ENCODE data around the gene PPP6R2. TPM values are rescaled to one million over a fixed set of nuclear protein-coding genes. Genes with fewer than 3 reads are reported as not detected.
"Not testable (repeated sequence)": the region's sequence is repeated elsewhere in the genome, so short reads cannot be mapped to it uniquely, and the experiment has no call there.

Gene PPP6R2
- total RNA-seq, 1 donor from 2014 or later: 55.5 TPM

DNA sequence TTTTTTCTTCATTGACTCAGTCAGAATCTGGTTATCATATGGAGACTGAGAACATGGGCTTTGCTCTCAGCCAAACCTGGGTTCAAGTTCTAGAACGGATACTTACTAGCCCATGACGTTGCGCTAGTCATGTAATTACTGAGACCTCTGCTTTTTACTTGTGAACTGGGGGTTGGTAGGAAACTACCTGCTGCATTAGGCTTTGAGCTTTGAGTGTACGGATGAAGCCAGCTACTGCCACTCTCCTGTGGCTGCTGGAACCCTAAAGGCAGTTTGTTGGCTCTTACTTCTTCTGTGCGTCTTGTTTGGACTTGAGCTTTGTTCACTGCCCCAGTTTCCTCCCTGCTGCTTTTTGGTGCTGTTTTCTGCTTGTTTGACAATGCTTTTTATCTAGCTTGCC, 18.1 kb downstream of the PPP6R2 start:
- H3K36me3 ChIP-seq: peaks cover 7 to 15% of the 10 kb centered on the region in 2 donors
- peaks cover 0 to 4% of the 10 kb centered on the region in 2 donors for H3K4me1 ChIP-seq
- no peak for DNase-seq (ENCODE audit: low spot score in 2 of 2)
- intact Hi-C loops (cut with DNase I): no loop called here
- H3K27ac ChIP-seq: no peak overlapping the region
- H3K9me3 ChIP-seq: no peaks in the 10 kb centered on the region
- H3K4me3 ChIP-seq: no peak overlapping the region
- H3K27me3 ChIP-seq: no peaks in the 10 kb centered on the region
- TF ChIP-seq, protein P1, sequence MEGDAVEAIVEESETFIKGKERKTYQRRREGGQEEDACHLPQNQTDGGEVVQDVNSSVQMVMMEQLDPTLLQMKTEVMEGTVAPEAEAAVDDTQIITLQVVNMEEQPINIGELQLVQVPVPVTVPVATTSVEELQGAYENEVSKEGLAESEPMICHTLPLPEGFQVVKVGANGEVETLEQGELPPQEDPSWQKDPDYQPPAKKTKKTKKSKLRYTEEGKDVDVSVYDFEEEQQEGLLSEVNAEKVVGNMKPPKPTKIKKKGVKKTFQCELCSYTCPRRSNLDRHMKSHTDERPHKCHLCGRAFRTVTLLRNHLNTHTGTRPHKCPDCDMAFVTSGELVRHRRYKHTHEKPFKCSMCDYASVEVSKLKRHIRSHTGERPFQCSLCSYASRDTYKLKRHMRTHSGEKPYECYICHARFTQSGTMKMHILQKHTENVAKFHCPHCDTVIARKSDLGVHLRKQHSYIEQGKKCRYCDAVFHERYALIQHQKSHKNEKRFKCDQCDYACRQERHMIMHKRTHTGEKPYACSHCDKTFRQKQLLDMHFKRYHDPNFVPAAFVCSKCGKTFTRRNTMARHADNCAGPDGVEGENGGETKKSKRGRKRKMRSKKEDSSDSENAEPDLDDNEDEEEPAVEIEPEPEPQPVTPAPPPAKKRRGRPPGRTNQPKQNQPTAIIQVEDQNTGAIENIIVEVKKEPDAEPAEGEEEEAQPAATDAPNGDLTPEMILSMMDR (IDR thresholded peaks at IDR 0.05): no peak

DNA sequence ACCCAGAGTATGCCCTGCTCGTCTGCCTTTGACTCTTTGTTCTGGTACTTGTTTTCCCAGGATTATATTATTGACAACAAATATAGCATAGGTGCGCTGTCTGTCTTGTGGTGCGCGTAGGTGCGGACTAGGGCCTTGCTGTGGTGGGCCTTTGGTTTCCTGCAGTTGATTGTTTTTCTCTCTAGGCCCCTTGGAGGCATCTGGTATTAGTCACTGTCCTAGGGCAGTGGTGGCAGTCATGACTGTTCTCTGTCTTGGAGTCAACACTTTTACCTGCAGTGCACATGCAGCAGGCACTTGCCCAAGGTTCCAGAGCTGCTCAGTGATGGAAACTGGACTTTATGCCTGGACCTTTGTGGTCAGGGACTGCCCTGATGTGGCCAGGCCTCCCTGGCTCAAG, 18.6 kb downstream of the PPP6R2 start:
- H3K4me1 ChIP-seq: peaks cover 0 to 6% of the 10 kb centered on the region in 2 donors
- H3K9me3 ChIP-seq: no peaks in the 10 kb centered on the region
- TF ChIP-seq, protein P1 (IDR thresholded peaks at IDR 0.05): no peak
- H3K27me3 ChIP-seq: no peaks in the 10 kb centered on the region
- H3K4me3 ChIP-seq: no peak overlapping the region
- peaks cover 7 to 15% of the 10 kb centered on the region in 2 donors for H3K36me3 ChIP-seq
- no peak overlapping the region for H3K27ac ChIP-seq
- intact Hi-C loops (cut with DNase I): no loop called here
- no peak for DNase-seq (ENCODE audit: low spot score in 2 of 2)

DNA sequence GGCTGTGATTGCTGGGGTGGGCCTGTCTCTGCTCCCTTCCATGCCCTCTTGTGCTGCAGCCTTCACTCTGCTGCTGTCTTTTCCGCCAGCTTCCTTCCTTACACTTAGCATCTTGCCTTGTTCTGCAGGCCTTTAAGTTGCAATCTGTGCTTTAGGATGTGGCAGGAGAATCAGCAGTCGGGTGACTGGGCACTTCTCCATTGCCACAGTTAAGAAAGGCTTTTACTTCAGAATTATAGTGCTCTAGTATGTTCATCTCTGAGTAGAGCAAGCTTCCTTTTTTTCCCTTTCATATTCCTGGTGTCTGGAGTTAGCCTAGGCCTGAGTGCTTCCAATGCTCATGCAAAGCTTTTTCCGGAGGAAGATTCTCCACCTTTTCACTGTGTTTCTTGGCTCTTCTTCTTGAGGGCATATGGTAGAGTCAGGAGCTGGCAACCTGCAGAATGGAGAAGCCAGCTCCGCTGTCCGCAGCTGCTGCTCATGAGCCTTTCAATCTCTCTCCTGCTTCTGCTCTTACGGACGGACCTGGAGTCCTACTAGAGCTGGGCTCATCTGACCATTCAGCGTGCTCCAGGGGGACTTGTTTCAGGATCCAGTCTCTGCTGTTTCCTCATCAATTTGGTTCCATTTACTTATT, 20.2 kb downstream of the PPP6R2 start:
- Histone ChIP-seq H3K36me3 (peaks cover 7 to 15% of the 10 kb centered on the region in 2 donors), H3K4me3 (no peak overlapping the region), H3K27ac (no peak overlapping the region), H3K9me3 (no peaks in the 10 kb centered on the region), H3K4me1 (peaks cover 0 to 6% of the 10 kb centered on the region in 2 donors), H3K27me3 (no peaks in the 10 kb centered on the region)
- TF ChIP-seq, protein P1 (IDR thresholded peaks at IDR 0.05): no peak
- no peak for DNase-seq (ENCODE audit: low spot score in 2 of 2)
- intact Hi-C loops (cut with DNase I): no loop called here

DNA sequence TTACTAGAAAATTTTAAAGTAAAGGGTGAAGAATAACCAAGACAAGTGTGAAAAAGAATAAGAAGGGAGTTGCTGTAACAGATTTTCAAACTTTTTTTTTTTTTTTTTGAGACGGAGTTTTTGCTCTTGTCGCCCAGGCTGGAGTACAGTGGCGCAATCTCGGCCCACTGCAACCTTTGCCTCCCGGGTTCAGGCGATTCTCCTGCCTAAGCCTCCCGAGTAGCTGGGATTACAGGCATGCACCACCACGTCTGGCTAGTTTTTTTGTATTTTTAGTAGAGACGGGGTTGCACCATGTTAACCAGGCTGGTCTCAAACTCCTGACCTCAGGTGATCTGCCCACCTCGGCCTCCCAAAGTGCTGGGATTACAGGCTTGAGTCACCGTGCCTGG, 20.7 kb downstream of the PPP6R2 start:
- H3K27ac ChIP-seq; H3K4me3 ChIP-seq; H3K4me1 ChIP-seq; H3K27me3 ChIP-seq; H3K9me3 ChIP-seq; DNase-seq (ENCODE audit: low spot score in 2 of 2); intact Hi-C loops (cut with DNase I): not testable (repeated sequence)
- peaks cover 7 to 18% of the 10 kb centered on the region in 2 donors for H3K36me3 ChIP-seq

DNA sequence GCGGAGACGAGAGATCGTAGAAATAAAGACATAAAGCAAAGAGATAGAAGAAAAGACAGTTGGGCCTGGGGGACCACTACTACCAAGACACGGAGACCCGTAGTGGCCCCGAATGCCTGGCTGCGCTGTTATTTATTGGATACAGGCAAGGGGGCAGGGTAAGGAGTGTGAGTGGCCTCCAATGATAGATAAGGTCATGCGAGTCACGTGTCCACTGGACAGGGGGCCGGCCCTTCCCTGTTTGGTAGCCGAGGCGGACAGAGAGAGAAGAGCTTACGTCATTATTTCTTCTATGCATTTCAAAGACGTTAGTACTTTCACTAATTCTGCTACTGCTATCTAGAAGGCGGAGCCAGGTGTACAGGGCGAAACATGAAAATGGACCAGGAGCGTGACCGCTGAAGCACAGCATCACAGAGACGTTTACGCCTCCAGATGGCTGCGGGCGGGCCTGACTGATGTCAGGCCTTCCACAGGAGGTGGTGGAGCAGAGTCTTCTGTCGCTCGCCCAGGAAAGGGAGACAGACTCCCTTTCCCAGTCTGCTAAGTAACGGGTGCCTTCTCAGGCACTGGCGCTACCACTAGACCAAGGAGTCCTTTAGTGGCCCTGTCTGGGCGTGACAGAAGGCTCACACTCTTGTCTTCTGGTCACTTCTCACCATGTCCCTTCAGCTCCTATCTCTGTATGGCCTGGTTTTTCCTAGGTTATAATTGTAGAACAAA, 24.8 kb downstream of the PPP6R2 start:
- H3K4me1 ChIP-seq: peaks cover 0 to 6% of the 10 kb centered on the region in 2 donors
- H3K9me3 ChIP-seq: no peaks in the 10 kb centered on the region
- TF ChIP-seq, protein P1 (IDR thresholded peaks at IDR 0.05): no peak
- no peak overlapping the region for H3K27ac ChIP-seq
- H3K36me3 ChIP-seq: peaks cover 6 to 18% of the 10 kb centered on the region in 2 donors
- no peak overlapping the region for H3K4me3 ChIP-seq
- intact Hi-C loops (cut with DNase I): no loop called here
- H3K27me3 ChIP-seq: no peaks in the 10 kb centered on the region
- no peak for DNase-seq (ENCODE audit: low spot score in 2 of 2)

DNA sequence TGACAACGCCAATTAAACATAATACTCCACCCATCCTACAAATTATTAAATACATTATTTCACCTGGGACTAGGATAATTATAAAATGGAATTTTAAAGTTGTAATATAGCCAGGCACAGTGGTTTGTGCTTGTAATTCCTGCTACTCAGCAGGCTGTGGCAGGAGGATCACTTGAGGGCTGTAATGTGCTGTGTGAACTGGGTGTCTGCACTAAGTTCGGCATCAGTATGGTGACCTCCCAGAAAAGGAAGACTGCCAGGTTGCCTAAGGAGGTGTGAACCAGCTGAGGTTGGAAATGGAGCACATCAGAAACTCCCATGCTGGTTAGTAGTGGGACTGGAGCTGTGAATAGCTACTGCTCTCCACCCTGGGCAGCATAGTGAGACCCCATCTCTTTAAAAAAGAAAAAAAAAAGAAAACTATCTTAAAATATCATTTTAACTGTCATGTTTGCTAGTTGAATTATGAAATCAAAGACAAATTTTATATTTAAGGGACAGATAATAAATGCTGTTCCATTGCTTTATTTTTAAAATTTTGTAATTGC, 28.0 kb downstream of the PPP6R2 start:
- DNase-seq (ENCODE audit: low spot score in 2 of 2): no peak
- Histone ChIP-seq H3K9me3 (no peaks in the 10 kb centered on the region), H3K4me3 (no peak overlapping the region), H3K36me3 (peaks cover 25 to 31% of the 10 kb centered on the region in 2 donors), H3K27ac (no peak overlapping the region), H3K4me1 (peaks cover 0 to 3% of the 10 kb centered on the region in 2 donors), H3K27me3 (no peaks in the 10 kb centered on the region)
- intact Hi-C loops (cut with DNase I): no loop called here
- TF ChIP-seq, protein P1 (IDR thresholded peaks at IDR 0.05): no peak

All from ascending aorta (tissue), 2 donors.